ENCODE measurements around the gene TYW1.
"Not testable (repeated sequence)": the region's sequence is repeated elsewhere in the genome, so short reads cannot be mapped to it uniquely, and the experiment has no call there.

DNA sequence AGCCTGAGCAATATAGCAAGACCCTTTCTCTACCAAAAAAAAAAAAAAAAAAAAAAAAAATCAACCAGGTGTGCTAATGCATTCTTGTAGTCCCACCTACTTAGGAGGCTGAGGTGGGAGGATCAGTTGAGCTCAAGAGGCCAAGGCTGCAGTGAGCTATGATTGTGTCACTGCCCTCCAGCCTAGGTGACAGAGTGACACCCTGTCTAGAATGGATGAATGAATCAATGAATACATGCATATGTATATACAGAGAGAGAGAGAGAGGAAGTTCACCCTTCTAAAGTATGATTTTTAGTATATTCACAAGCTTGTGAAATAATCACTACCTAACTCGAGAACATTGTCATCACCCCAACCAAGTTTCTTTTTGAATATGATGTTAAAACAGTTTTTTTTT, 138.3 kb downstream of the TYW1 start:
- not testable (repeated sequence) for TF ChIP-seq GLIS3 (CRISPR knock-in tag; IDR thresholded peaks at IDR 0.05); ZNF565 (CRISPR knock-in tag; conservative IDR thresholded peaks at IDR 0.05; ENCODE audit: low read depth); SNAI2 (CRISPR knock-in tag; IDR thresholded peaks at IDR 0.05); CREB5 (CRISPR knock-in tag; IDR thresholded peaks at IDR 0.05; ENCODE audit: low read depth); RARB (CRISPR knock-in tag; IDR thresholded peaks at IDR 0.05); ZFP30 (CRISPR knock-in tag; IDR thresholded peaks at IDR 0.05); CSDC2 (CRISPR knock-in tag; IDR thresholded peaks at IDR 0.05); PATZ1 (CRISPR knock-in tag; IDR thresholded peaks at IDR 0.05; ENCODE audit: borderline replicate concordance)

Measured in SK-N-SH treated with all-trans-retinoic acid at 6 μM for 48 hours (cell line).